ENCODE results near the gene CBX8. TPM values are rescaled to one million over a fixed set of nuclear protein-coding genes. Genes with fewer than 3 reads are reported as not detected.

CBX8 gene
- total and polyA plus RNA-seq, 2 of the 8 experiments (the other 6 are each of a cell fraction or from before 2014, with no cell fraction given): 0.09 to 2.1 TPM

- peak; percentile 73 for TF ChIP-seq RNF2 (IDR thresholded peaks at IDR 0.05; ENCODE audit: borderline replicate concordance, low read depth, low read length, missing control alignments, poor library complexity, severe bottlenecking)
- no peak for TF ChIP-seq CBX5 (IDR thresholded peaks at IDR 0.05; ENCODE audit: low read depth, low read length)
- TF ChIP-seq SIN3A (conservative IDR thresholded peaks at IDR 0.05 in 1 of 2, IDR thresholded peaks at IDR 0.05 in 1 of 2; ENCODE audit: low read depth in 1 of 2, low read length in 2 of 2): no peak
- TF ChIP-seq RBBP5 (IDR thresholded peaks at IDR 0.05; ENCODE audit: borderline replicate concordance, low read depth, low read length): peak; percentile 41; the same call in 1 of the 2 replicates
- no peak for TF ChIP-seq KDM1A (IDR thresholded peaks at IDR 0.05; ENCODE audit: borderline replicate concordance, low read length)
- peak; percentile 44; the same call in 1 of the 2 replicates for TF ChIP-seq CBX8 (IDR thresholded peaks at IDR 0.05; ENCODE audit: borderline replicate concordance, low read depth, low read length)
- no peak for TF ChIP-seq CHD2 (IDR thresholded peaks at IDR 0.05; ENCODE audit: low read length)
- peak; percentile 45 for TF ChIP-seq CTBP2 (IDR thresholded peaks at IDR 0.05; ENCODE audit: borderline replicate concordance, insufficient read depth, insufficient read length, low read length)
- TF ChIP-seq SUZ12 (IDR thresholded peaks at IDR 0.05; ENCODE audit: low read length): peak; percentile 78; the same call in 1 of the 2 replicates
- TF ChIP-seq TBP (IDR thresholded peaks at IDR 0.05; ENCODE audit: low read depth, low read length): no peak
Observed at GRCh38 chr17:79794659-79795511, 2.0 kb downstream of the CBX8 start (continued).

All from H1 (cell line).